GM12878 (cell line): ENCODE measurements around the gene F12.

Experiments used
- CTCF ChIP-seq, 3 experiments: IDR thresholded peaks in 2 of 3; conservative IDR thresholded peaks in 1 of 3; 2 replicates each; pipeline ENCODE4 v1.5.1; 2011; ENCODE audit warnings: low read depth in 3 of 3, low read length in 3 of 3, mild to moderate bottlenecking in 3 of 3, control low read depth in 2 of 3, moderate library complexity in 2 of 3, inconsistent platforms in 1 of 3, mixed read lengths in 1 of 3; ENCODE audit not compliant: control insufficient read depth in 2 of 3, insufficient read depth in 1 of 3; ENCODE audit errors: extremely low read depth in 1 of 3
- EP300 ChIP-seq, 2 experiments: fragments of 150-350 bp in 1 of 2; IDR thresholded peaks; 2 replicates each; pipeline ENCODE4 v1.6.1; 2011 to 2012; ENCODE audit warnings: low read depth in 2 of 2, low read length in 2 of 2, borderline replicate concordance in 1 of 2, improper control_type of control experiment in 1 of 2, inconsistent platforms in 1 of 2; ENCODE audit not compliant: control insufficient read depth in 1 of 2
- FOS ChIP-seq: IDR thresholded peaks from 3 replicates; pipeline ENCODE4 v1.6.1; 2011; ENCODE audit warnings: borderline replicate concordance; ENCODE audit not compliant: insufficient read length; ENCODE audit errors: extremely low read depth
- FOXM1 ChIP-seq: IDR thresholded peaks from 2 replicates; pipeline ENCODE4 v1.6.1; 2012; ENCODE audit warnings: low read depth, mild to moderate bottlenecking, inconsistent platforms, low read length, moderate library complexity

GRCh38 chr5:177377851-177378776 is 31.2 kb downstream of the F12 start:
- TF ChIP-seq CTCF (IDR thresholded peaks at IDR 0.05 in 2 of 3, conservative IDR thresholded peaks at IDR 0.05 in 1 of 3; ENCODE audit: control insufficient read depth in 2 of 3, extremely low read depth in 1 of 3, insufficient read depth in 1 of 3, low read depth in 3 of 3, low read length in 3 of 3): no peak
- no peak for TF ChIP-seq FOXM1
- no peak for TF ChIP-seq FOS
- TF ChIP-seq EP300 (IDR thresholded peaks at IDR 0.05; ENCODE audit: borderline replicate concordance in 1 of 2, control insufficient read depth in 1 of 2, low read depth in 2 of 2, low read length in 2 of 2): no peak
